HL-60 (cell line): ENCODE results near the gene EFNA4.

Source experiments
- CTCF ChIP-seq: IDR thresholded peaks from one replicate; pipeline ENCODE4 v1.5.1; 2011; ENCODE audit warnings: low read length, control low read depth, inconsistent platforms; ENCODE audit not compliant: insufficient read depth
- POLR2AphosphoS5 ChIP-seq: IDR thresholded peaks from 2 replicates; pipeline ENCODE4 v1.6.1; 2012; ENCODE audit warnings: low read depth

- TF ChIP-seq CTCF (no peak), POLR2AphosphoS5 (no peak)
Observed at GRCh38 chr1:155082301-155083051, 18.9 kb downstream of the EFNA4 start.
